AG04449 (cell line): ENCODE data around the gene AMOTL2.

Experiments used
- CTCF ChIA-PET: fragments of 350-600 bp; formaldehyde crosslinking; extraction: SDS; loops from one replicate; lab custom pipeline; 2021; ENCODE audit warnings: antibody characterized with exemption; lab: Yijun Ruan, JAX
- POLR2A ChIA-PET: fragments of 400-600, 350-600 bp; formaldehyde crosslinking; extraction: SDS; loops from one replicate; lab custom pipeline; 2020; ENCODE audit warnings: antibody characterized with exemption, inconsistent platforms; lab: Yijun Ruan, JAX
- DNase-seq: peaks from one replicate; pipeline ENCODE4 v3.0.0-alpha.2; 2010; ENCODE audit warnings: low read depth, low spot score
- H3K4me3 ChIP-seq: 2 replicates; pipeline ENCODE4 v1.5.1; 2011; ENCODE audit warnings: low read depth, mild to moderate bottlenecking, control low read depth, low read length
- CTCF ChIP-seq: IDR thresholded peaks from one replicate; pipeline ENCODE4 v1.5.1; 2011; ENCODE audit warnings: mild to moderate bottlenecking, moderate library complexity, low read length, control low read depth, inconsistent platforms; ENCODE audit not compliant: insufficient read depth; ENCODE audit errors: missing control alignments

The AMOTL2 gene

GRCh38 chr3:134350266-134350665 is 24.0 kb downstream of the AMOTL2 start:
- CTCF ChIA-PET = interaction anchor here (1.7 to 24.4 kb wide), 3 partner anchors 29 to 128 kb away, joined by 5 to 424 read pairs (median 23); no protein-coding TSS in a partner anchor
- H3K4me3 ChIP-seq = no peak overlapping the region
- POLR2A ChIA-PET = interaction anchor here (0.6 to 3.9 kb wide), 8 partner anchors 11 to 41 kb away, joined by 3 to 26 read pairs (median 3); no protein-coding TSS in a partner anchor
- no peak for DNase-seq
- TF ChIP-seq CTCF = no peak

GRCh38 chr3:134348524-134348923 is 25.7 kb downstream of the AMOTL2 start:
- POLR2A ChIA-PET = interaction anchor here (0.8 to 3.9 kb wide), 7 partner anchors 9 to 40 kb away, joined by 3 to 26 read pairs (median 4); no protein-coding TSS in a partner anchor
- CTCF ChIA-PET = interaction anchor here (1.2 to 24.4 kb wide), 3 partner anchors 27 to 130 kb away, joined by 3 to 424 read pairs (median 5); no protein-coding TSS in a partner anchor
- TF ChIP-seq CTCF = no peak
- DNase-seq = no peak
- H3K4me3 ChIP-seq = no peak overlapping the region

- H3K4me3 ChIP-seq = no peak overlapping the region
- no peak for DNase-seq
- TF ChIP-seq CTCF = no peak
- POLR2A ChIA-PET = interaction anchor here (1.0 kb wide), 1 partner anchor 37 kb away, joined by 3 read pairs; no protein-coding TSS in a partner anchor
- CTCF ChIA-PET = interaction anchor here (1.2 to 24.4 kb wide), 2 partner anchors 119 to 131 kb away, joined by 3 to 424 read pairs; no protein-coding TSS in a partner anchor
Observed at GRCh38 chr3:134347551-134347950, 26.7 kb downstream of the AMOTL2 start.

- ChIA-PET POLR2A (interaction anchor here (1.0 kb wide), 1 partner anchor 20 kb away, joined by 3 read pairs; no protein-coding TSS in a partner anchor), CTCF (interaction anchor here (24.4 kb wide), 1 partner anchor 132 kb away, joined by 424 read pairs; no protein-coding TSS in a partner anchor)
- TF ChIP-seq CTCF = no peak
- no peak overlapping the region for H3K4me3 ChIP-seq
- DNase-seq = no peak
Observed at GRCh38 chr3:134346744-134347143, 27.5 kb downstream of the AMOTL2 start.

- H3K4me3 ChIP-seq = no peak overlapping the region
- ChIA-PET POLR2A (interaction anchor here (1.4 to 1.5 kb wide), 2 partner anchors 14 to 29 kb away, joined by 3 to 5 read pairs; partner anchors contain the start of gene AMOTL2), CTCF (interaction anchor here (0.9 to 24.4 kb wide), 7 partner anchors 8 to 133 kb away, joined by 3 to 424 read pairs (median 3); no protein-coding TSS in a partner anchor)
- no peak for TF ChIP-seq CTCF
- DNase-seq = no peak
Observed at GRCh38 chr3:134345202-134345601, 29.0 kb downstream of the AMOTL2 start.

GRCh38 chr3:134344560-134344959 is 29.7 kb downstream of the AMOTL2 start:
- POLR2A ChIA-PET = interaction anchor here (1.5 kb wide), 1 partner anchor 13 kb away, joined by 5 read pairs; no protein-coding TSS in a partner anchor
- no peak for DNase-seq
- TF ChIP-seq CTCF = no peak
- H3K4me3 ChIP-seq = no peak overlapping the region
- CTCF ChIA-PET = interaction anchor here (0.6 to 24.4 kb wide), 6 partner anchors 10 to 147 kb away, joined by 3 to 424 read pairs (median 5); no protein-coding TSS in a partner anchor
